Renal cortical epithelial cell (primary cell): Measurements from ENCODE around the gene RPL28. TPM values are rescaled to one million over a fixed set of nuclear protein-coding genes. Genes with fewer than 3 reads are reported as not detected.

Experiments
- DNase-seq: peaks from one replicate; pipeline ENCODE4 v3.0.0-alpha.2; 2011; ENCODE audit warnings: low read depth
- total RNA-seq: library from RNA; depleted of rRNA; stranded (reverse); fragments of >200 nt; gene quantifications from 2 replicates; pipeline ENCODE4 v1.2.3, GENCODE V29; 2014

RPL28 gene
- total RNA-seq, 1 donor from 2014 or later, result 303 TPM

DNA sequence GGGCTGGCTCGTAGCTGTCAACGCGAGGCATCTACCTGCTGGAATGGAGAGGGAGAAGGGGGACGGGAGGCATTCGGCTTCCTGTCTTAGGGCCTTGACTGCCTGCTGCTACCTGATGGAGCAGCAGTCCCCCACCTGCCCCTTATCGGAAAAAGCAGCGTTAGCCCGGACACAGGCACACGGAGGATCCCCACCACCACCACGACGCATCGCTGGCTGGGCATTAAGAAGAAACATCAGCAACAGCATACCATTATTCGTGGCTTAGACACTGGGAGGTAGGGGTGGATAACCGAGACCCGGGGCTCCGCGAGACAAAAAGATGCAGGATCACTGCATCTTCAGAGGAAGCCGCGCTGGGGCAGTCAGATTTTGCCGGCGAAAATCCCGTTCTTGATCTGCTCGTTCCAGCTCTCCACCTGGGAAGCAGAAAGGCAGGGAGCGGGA lies 32.4 kb upstream of the RPL28 start:
- DNase-seq, result no peak

DNA sequence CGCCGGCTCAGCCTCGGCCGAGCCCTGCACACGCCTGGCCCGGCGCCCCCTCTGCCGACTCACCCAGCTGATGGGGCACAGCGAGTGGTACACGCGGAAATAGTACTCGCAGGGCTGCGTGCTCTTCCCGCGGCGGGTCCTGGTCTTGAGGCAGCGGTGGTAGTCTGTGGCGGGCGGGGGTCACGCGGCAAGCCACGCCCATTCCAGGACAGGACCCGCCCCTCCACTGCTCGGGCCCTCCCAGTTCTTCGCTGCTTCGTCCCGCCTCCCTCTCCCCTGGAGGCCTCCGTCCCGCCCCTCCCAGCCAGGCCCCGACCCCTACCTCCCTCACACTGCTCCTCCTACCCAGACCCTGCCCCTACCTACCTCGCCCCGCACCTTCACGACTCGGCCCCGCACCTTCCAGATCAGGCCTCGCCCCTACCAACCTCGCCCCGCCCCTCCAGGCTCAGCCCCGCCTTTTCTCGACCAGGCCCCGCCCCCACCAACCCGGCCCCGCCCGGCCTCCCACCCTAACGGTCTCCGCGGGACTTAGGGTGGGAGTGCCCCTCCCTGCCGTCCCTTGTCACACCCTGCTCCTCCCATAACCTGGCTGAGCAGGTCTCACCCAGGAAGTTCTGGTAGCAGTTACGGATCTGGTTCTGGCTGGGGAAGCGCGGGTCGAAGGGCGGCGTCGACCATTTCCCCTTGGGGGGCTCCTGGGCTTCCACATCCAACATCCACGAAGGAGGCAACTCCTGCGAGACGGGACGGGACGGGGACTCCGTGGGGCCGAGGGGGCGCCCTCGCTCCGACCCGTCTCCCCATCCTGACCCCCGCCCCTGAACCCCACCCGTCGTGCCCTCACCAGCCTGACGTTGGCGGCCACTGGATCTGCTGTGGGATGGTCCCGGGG lies 31.7 kb upstream of the RPL28 start:
- DNase-seq, result no peak

DNA sequence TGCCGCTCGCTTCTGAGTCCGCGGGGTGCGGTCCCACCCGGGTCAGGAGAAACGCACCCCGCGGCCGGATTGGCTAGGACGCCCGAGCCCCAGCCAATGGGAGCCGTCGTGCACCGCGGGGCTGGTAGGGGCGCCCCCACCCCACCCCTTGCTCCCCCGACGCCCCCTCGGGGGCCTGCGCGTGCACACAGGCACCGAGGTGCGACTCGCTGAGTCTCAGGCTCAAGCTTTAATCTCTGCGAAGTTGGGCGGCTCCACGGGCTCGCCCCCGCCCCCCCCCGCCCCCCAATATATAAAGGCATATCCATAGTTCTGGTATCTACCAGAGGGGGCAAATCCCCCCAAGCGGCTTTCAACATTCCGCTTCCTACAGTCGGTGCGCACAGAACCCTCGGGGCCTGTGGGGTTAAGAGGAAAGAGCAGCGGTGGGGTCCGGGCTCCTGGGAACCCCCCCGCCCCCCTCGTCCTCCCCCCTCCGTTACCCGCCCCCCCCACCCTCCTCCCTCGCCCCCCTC lies 31.0 kb upstream of the RPL28 start, which contains the start of gene COX6B2:
COX6B2 (minus strand) TSS at position 22 of the 515 bp plus-strand sequence. CDS start 198 bp downstream, outside the sequence.
- no peak for DNase-seq

DNA sequence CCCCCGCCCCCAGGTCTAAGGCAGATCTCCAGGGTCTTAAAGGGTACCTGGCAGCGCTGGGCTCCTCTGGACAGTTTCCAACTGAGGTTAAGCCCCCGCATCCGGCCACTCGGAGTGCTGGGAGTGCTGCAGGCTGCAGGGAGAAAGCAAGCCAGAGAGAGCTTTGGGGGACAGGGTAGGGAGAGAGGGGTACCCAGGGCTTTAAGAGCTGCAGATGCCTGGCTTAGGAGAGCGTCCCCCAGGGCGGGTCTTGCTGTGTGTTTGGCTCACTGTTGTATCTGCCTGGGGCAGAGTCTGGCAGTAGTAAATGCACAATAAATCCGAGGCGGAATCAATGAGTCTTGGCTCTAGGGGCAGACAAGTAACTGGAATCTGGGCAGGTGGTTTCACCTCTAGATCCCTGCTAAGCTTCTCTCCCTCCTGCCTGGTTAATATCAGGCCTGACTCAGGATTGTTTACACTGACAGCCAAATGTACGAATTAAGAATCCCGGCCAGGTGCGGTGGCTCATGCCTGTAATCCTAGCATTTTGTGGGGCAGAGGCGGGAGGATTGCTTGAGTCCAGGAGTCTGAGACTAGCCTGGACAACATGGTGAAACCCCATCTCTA lies 30.4 kb upstream of the RPL28 start:
- DNase-seq, result no peak

DNA sequence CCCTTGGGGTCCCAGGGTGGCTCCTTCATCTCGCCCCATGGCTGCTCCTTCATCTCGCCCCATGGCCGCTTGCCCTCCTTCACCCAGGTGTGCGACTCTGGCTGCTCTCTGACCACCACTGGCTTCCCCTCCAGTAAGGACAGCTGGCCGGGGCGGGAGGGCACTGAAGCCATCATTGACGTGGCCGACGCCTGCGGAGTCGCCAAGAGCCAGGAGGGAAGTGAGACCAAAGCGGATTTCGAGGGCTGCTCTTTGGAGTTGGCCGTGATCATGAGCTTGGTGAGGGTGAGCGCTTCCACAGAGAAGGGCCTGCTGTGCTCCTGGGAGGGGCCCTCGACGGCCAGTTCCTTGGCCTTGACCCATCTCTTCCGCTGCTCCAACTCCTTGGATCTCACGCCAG lies 27.2 kb upstream of the RPL28 start:
- no peak for DNase-seq

DNA sequence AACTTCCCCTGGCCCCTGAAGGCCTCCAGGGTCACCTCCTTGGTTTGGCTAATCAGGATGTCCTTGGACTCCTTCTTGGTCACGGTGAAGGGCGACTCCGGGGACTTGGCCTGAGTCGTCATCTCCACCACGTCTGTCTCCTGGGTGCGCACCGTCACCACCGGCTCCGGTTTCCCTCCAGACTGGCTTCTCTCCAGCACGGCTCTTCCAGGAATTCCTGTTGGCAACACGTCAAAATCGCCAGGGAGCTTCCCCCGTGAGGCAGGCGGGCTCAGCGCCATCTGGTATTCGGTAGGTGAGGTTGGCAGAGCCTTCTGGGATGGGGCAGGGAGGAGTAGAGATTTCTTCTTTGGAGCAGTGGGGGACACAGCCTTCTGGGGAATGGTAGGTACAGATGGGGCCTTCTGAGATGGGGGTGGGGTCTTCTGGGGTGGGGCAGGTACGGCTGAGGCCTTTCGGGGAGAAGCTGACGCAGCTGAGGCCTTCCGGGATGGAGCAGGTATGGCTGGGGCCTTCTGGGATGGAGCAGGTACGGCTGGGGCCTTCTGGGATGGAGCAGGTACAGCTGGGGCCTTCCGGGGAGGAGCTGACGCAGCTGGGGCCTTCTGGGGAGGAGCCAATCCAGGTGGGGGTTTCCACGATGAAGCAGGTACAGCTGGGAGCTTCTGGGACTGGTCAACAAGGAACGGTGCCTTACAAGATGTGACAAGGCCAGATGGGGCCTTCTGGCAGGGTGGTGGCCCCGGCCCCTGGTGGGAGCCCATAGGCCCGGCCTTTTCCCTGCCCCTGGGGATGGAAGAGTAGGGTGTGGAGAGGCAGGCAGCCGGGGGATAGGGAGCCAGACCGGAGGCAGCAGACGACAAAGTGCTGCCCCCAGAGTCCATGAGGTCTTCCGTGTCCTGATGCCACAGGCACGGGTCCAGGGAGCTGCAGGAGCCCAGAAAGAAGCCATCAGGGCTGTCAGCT lies 26.5 kb upstream of the RPL28 start:
- DNase-seq, result no peak

DNA sequence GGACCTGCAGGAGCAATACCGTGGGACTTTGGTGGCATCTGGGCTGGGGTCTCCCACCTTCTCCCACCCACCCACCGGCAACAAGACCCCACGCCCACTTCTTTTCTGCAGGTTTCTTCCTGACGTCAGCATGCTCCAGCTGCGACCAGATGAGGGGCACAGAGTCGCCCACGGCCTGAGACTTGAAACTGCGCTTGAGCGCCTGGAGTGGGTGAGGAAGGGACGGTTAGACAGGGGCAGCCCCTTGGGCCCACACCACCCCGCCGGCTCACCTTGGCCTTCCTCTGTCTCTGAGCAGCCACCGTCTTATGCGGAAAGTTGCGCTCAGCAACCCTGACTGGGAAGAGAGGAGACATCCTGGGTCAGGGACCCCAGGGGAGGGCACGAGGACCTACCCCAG lies 24.8 kb upstream of the RPL28 start:
- DNase-seq, result no peak

DNA sequence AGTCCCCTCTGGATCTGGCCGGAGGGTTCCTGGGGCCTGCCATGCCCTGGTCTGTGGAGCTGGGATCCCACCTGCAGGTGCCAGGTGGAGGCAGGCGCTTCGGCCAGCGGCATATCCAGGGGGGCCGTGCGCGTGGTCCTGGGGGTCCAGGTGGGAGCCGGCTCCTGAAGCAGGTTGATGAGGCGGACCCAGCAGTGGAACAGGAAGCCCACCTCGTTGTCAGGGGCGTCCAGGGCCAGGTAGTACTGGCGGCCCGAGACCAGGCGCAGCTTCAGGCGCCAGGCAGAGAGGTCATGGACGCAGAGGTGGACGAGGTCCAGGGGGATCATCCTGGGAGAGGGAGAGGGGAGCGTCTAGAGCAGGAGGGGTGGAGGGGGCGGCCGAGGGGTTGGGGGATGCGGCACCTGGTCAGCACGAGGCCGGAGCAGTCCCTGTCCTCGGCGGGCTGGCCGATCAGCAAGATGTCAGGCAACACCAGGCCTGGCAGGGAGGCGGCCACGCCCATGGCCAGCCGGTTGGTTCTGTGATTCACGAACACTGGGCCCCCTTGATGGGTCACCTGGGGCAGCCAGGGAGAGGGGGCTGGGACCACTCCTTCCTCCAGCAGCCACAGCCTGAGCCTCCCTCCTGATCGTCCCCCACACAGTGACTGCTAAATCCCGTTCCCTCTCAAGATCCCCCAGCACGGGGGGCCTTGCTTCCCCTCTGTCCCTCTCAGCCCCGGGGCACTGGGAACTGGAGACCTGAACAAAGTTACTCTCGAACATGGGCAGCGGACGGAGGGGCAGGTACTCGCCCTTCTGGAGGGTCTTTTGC lies 23.4 kb upstream of the RPL28 start:
- no peak for DNase-seq

DNA sequence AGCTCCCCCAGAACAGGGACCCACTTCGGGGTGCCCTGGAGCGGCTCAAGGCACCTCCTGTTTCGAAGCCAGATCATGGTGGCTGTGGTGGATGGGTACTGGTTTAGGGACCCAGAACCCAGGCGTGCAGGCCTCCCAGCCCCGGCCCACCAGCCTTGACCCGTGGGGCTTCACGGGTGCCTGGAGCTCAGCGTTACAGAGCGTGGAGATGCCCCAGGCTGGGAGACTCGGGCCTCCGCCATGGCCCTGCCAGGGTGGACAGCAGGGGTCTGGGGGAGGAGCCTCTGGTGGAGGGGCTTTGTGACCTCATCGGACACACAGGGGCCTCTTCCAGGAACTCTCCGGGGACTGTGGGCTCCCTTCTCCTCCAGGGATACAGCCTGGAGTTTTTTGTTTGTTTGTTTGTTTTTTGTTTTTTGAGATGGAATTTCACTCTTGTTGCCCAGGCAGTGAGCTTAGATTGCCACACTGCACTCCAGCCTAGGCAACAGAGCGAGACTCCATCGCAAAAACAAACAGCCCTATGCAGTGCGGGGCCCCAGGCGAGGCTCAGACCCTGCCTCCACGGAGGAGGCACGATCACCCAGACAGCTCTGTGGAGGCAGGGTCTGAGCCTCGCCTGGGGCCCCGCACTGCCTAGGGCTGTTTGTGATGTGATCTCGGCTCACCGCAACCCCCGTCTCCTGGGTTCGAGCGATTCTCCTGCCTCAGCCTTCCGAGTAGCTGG lies 22.6 kb upstream of the RPL28 start, which contains the start of gene GARIN5B:
GARIN5B (minus strand) TSS at position 271 of the 727 bp plus-strand sequence; CDS start at position 77, 194 bp downstream.
- no peak for DNase-seq

DNA sequence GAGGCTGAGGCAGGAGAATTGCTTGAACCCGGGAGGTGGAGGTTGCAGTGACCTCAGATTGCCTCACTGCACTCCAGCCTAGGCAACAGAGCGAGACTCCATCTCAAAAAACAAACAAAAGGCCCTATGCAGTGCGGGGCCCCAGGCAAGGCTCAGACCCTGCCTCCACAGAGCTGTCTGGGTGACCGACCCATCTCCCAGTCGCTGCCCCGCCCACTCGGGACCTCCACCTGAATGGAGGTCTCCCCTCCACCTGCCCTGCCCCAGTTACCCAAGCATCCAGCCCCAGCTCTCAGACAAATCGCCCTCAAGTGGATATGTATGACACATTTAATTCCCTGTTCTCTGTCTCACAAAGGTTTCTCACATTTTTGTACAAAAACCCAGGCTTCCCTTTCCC lies 20.5 kb upstream of the RPL28 start:
- no peak for DNase-seq

DNA sequence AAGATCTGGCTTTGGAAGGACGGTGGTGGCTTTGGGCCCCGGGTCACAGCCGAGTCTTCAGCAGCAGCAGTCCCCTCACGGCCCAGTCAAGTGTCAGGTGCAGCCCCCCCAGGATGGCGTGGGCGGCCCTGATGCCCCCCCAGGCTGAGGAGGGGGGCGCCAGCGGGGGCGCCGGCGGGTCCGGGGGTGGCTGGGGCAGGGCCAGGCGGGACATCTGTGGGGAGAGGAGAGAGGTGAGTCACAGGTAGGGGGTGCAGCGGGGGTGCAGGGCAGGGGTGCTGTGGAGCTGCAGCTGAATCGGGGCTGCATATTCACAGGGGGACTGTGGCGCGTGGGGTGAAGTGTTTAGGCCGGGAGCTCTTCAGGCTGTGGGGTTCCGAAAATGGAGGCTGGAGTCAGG lies 19.8 kb upstream of the RPL28 start:
- DNase-seq, result no peak

DNA sequence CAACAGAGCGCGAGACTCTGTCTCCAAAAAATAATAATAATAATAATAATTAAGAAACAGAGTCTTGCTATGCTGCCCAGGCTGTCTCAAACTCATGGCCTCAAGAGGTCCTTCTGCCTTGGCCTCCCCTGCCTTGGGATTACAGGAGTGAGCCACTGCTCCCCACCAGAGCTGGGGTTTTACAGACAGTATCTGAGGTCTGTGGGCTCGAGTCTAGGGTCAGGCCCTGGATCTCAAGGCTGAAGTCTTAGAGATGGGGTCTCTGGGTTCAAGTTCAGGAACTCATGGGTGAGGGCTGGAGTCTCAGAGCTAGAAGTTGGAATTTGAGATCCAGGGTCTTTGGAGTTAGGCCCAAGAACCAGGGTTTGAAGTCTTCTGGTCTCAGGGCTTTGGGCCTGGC lies 18.9 kb upstream of the RPL28 start:
- DNase-seq, result no peak

DNA sequence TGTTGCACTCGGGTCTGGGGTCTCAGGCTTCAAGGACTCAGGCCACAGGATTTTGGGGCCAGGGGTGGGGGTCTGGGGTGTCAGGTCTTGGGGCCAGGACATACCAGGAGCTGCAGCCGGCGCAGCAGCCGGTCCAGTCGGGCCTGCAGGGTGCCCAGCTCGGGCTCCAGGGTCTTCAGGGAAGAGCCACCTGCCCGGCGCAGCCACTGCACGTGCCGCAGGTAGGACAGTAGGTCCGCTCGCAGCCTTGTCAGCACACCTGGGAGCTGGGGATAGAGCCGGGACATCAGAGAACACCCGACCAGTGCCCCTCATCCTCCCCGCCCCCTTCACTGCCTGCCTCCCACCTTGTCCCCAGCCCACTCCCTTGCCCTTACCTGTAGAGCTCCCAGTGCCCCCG lies 17.6 kb upstream of the RPL28 start:
- DNase-seq, result no peak

DNA sequence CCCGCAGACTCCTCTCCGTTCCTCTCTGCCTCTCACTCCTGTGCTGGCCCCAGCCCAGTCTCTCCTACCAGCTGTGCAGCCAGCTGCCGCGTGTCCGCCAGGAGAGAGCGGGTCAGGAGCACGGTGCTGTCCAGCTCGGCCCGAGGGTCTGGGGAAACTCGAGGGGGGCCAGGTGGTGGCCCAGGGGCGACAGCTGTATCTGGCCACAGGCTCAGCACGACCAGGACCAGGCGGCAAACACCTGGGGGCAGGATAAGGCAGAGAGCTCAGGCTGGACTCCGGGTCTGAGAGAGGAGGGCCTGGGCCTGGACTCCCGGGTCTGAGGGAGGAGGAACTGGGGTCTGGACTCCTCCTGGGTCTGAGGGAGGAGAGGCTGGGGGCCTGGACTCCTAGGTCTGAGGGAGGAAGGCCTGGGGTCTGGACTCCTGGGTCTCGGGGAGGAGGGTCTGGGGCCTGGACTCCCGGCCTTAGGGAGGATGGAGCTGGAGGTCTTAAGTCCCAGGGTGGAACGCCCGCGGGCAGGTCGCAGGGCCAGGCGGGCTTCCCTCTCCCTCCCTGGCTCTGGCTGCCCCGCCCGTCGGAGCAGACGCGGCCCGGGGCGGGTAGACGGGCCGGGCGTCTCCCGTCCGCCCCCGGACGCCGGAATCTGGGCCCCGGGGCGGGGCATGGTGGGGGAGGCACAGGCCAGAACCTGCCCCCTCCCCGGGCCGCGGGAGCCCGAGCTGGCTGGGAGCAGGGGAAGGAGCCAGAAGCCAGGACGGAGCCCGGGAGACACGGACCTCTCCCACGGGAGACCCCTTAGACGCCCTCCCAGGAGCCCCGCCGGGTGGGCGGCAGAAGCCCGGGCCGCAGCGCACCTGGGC lies 16.8 kb upstream of the RPL28 start:
- no peak for DNase-seq

DNA sequence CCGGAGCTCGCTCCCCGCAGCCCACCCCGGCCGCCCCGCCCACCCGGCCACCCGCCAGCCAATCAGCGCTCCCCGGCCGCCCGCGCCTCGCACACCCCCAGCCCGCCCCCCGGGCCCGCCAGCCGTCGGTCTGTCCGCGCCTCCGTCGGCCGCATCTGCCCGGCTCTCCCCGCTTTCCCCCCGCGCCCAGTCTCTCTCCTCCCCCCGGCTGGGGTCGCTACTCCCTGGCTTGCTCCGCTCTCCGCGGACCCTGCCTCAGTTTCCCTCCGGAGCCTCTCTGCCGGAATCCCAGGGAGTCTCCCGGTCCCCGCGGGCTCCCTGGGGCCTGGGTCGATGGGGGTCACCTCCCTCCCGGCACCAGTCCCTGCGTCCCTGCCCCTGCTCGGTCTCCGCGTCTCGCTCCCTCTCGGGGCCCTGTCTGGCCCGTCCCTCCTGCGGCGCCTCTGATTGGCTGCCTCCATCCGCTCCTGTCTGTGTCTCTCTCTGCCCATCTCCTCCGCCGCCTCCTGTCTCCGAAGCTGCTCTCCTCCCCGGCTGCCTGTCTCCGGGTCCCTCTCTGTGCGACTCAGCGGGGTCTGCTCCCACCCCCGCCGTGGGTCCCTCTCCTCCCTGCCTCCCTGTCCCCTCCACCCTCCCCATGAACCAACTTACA lies 16.0 kb upstream of the RPL28 start:
- no peak for DNase-seq

DNA sequence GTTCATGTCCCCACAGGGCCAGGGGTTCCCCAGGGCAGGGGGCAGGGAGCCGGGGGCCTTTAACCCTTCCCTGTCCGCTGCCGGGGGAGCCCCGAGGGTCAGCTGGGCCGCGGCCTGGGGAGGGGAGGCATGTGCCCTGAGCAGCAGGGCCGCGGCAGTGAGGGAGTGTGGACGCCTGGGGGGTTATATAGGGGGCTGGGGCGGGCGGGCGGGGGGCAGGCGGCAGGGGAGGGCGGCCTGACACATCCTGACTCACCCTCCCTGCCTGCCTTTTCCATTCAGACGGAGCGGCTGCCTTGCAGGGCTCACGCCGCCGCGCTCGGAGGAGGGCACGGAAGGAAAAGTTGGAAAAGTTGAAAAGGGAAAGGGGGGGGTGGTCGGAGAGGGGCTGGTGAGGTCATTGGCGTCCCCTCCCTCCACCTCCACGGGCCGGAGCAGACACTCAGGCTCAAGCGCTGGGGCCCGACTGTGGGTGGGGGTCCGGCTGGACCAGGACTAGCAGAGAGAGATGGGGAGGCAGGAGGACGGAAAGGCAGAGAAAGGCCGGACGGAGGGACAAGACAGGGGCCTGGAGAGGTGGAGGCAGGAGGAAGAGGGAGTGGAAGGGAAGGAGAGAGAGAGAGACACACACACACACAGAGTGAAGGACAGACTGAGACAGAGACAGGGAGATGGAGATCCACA lies 15.3 kb upstream of the RPL28 start, which contains the start of gene IL11:
IL11 (minus strand) TSS at position 159 of the 684 bp plus-strand sequence; CDS start at position 6, 153 bp downstream.
- DNase-seq, result no peak

DNA sequence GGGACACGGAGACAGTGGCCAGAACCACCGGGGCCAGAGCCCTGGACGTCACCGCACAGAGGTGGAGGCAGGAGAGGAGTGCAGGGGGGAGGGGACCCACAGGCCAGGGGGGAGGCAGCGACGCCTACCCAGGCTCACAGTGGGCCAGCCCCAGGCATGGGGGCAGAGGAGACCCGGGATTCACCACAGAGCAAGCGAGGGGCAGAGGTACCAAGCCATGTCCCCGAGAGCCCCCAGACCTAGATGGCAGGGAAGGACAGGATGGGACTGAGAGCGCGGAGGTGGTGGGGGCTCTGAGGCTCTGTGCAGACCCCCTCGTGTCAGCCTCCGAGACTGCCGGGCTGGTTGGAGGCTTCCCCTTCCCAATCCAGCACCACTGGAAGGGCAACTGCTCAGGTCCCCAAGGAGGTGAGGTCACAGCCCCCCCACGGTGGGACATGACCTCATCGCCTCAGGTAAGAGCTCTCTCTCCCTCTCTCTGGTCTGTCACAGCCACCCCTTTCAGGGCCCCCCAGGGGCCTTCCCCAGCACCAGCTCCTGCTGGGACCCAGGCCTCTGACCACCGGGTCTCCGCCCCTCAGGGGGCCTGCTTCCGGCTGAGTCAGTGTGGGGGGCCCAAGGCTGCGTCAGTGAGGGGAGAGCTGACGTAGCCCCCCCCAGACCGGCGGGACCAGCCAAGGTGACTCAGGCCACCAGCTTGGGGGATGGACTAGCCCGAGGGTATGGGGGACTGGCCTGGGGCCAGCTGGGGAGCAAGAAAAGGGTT lies 13.2 kb upstream of the RPL28 start:
- no peak for DNase-seq
